Measurements from ENCODE around the gene TLN1. TPM values are rescaled to one million over a fixed set of nuclear protein-coding genes. Genes with fewer than 3 reads are reported as not detected.
A peak's percentile ranks its signal among the peaks of the same experiment; 100 is the strongest.

TLN1 gene
- total RNA-seq, 1 donor from 2014 or later, result 56.2 TPM

- no peaks in the 10 kb centered on the region for H3K36me3 Mint-ChIP-seq (ENCODE audit: unreplicated experiment)
- H3K4me1 Mint-ChIP-seq (ENCODE audit: low read depth, unreplicated experiment), result peaks cover 25% of the 10 kb centered on the region
- TF ChIP-seq CTCF (IDR thresholded peaks at IDR 0.05; ENCODE audit: partially characterized antibody, unreplicated experiment), result no peak
- peaks cover 15% of the 10 kb centered on the region for H3K9me3 Mint-ChIP-seq (ENCODE audit: unreplicated experiment)
- H3K27me3 Mint-ChIP-seq (ENCODE audit: unreplicated experiment), result peaks cover 13% of the 10 kb centered on the region
- H3K27ac Mint-ChIP-seq (ENCODE audit: unreplicated experiment), result peak within 1 kb of the TSS; percentile 79
- peak; percentile 86 for DNase-seq
- peak within 1 kb of the TSS; percentile 94 for H3K4me3 Mint-ChIP-seq (ENCODE audit: unreplicated experiment)
Observed at GRCh38 chr9:35748858-35749514, 17.0 kb upstream of the TLN1 start, which contains the start of the genes GBA2 and RGP1. Gene GBA2, minus strand, starts transcription at chr9:35749228. Its CDS starts 524 bp downstream, at chr9:35748704. Gene RGP1, plus strand, starts transcription at chr9:35749287. Its CDS starts 469 bp downstream, at chr9:35749756.

GRCh38 chr9:35748242-35748857 lies 16.4 kb upstream of the TLN1 start:
- no peak for DNase-seq
- TF ChIP-seq CTCF (IDR thresholded peaks at IDR 0.05; ENCODE audit: partially characterized antibody, unreplicated experiment), result no peak
- Mint-ChIP-seq H3K4me3 (ENCODE audit: unreplicated experiment) (peak overlapping the region; percentile 90), H3K9me3 (ENCODE audit: unreplicated experiment) (peaks cover 18% of the 10 kb centered on the region), H3K4me1 (ENCODE audit: low read depth, unreplicated experiment) (peaks cover 25% of the 10 kb centered on the region), H3K36me3 (ENCODE audit: unreplicated experiment) (peaks cover 3% of the 10 kb centered on the region), H3K27me3 (ENCODE audit: unreplicated experiment) (peaks cover 10% of the 10 kb centered on the region), H3K27ac (ENCODE audit: unreplicated experiment) (peak overlapping the region; percentile 79)

GRCh38 chr9:35746583-35746982 lies 14.6 kb upstream of the TLN1 start:
- Mint-ChIP-seq H3K27ac (ENCODE audit: unreplicated experiment) (peak overlapping the region; percentile 79), H3K27me3 (ENCODE audit: unreplicated experiment) (peaks cover 8% of the 10 kb centered on the region), H3K4me1 (ENCODE audit: low read depth, unreplicated experiment) (peaks cover 31% of the 10 kb centered on the region), H3K36me3 (ENCODE audit: unreplicated experiment) (peaks cover 8% of the 10 kb centered on the region), H3K4me3 (ENCODE audit: unreplicated experiment) (peak overlapping the region; percentile 90), H3K9me3 (ENCODE audit: unreplicated experiment) (peaks cover 13% of the 10 kb centered on the region)
- no peak for TF ChIP-seq CTCF (IDR thresholded peaks at IDR 0.05; ENCODE audit: partially characterized antibody, unreplicated experiment)
- DNase-seq, result no peak

- H3K27ac Mint-ChIP-seq (ENCODE audit: unreplicated experiment), result peak overlapping the region; percentile 79
Observed at GRCh38 chr9:35745569-35745968, 13.6 kb upstream of the TLN1 start.

More at GRCh38 chr9:35745569-35745968, 13.6 kb upstream of the TLN1 start:
- no peak for TF ChIP-seq CTCF (IDR thresholded peaks at IDR 0.05; ENCODE audit: partially characterized antibody, unreplicated experiment)
- no peak for DNase-seq
- H3K4me1 Mint-ChIP-seq (ENCODE audit: low read depth, unreplicated experiment), result peaks cover 31% of the 10 kb centered on the region
- H3K4me3 Mint-ChIP-seq (ENCODE audit: unreplicated experiment), result peak overlapping the region; percentile 90
- H3K27me3 Mint-ChIP-seq (ENCODE audit: unreplicated experiment), result peaks cover 6% of the 10 kb centered on the region
- H3K9me3 Mint-ChIP-seq (ENCODE audit: unreplicated experiment), result peaks cover 13% of the 10 kb centered on the region
- H3K36me3 Mint-ChIP-seq (ENCODE audit: unreplicated experiment), result peaks cover 8% of the 10 kb centered on the region

Measured in glutamatergic neuron (in vitro differentiated cells).